GM18868 (cell line): ENCODE results near the gene ATP5PO.

Experiments
- ATAC-seq: cut with Tn5 transposase; IDR thresholded peaks from one replicate; pipeline ENCODE4 v1.9.1; 2021; ENCODE audit warnings: mild to moderate bottlenecking, moderate library complexity; ENCODE audit not compliant: unreplicated experiment

ATP5PO gene

DNA sequence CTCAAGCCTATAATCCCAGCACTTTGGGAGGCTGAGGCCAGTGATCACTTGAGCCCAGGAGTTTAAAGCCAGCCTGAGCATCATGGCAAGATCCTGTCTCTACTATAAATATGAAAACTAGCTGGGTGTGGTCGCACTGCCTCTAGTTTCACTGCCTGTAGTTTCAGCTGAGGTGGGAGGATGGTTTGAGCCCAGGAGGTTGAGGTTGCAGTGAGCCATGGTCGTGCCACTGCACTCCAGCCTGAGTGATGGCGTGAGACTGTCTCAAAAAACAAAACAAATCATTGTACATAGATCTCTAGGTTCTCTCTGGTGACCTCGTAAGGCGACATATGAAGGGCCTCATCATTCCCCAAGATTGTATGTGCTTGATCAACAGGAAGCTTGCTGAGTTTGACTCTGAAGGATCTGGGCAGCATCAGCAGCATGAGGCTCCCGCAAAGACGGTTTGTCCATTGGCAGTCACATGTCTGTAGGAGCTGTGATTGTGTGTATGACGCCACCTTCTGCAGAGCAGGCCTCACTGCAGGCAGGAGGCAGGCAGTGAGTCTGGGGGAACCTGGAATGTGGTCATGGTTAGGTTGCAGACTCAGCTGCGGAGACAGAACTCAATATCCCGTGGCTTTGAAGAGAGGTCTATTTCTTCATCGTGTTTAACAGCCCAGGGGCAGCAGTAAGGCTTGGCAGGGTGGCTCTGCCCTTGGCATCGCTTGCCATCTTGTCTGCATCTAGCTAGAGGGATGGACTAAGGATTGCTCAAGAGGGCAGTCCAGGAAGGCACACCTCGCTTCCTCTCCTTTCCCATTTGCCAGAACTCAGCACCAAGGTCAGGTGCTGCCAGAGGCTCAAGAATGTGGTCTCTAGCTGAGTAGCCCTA is 14.0 kb downstream of the ATP5PO start:
- ATAC-seq = no peak

DNA sequence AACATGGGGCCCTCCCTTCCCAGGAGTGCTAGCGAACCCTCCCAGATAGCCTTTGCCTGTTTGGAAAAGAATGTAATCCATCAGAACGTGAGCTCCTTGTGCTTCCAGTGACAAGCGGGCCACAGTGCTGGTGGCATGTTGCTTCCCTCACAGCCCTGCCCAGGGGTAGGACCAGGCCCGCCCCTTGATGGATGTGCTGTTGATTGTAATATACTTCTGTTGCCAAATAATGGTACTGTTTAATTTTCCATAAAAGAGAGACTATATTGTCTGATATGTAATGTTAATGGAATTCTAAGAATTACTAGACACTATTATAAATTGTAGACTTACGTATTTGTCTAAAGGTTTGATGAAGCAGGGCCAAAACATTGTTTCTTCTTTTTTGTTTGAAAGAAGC is 16.4 kb downstream of the ATP5PO start:
- ATAC-seq = no peak

GRCh38 chr21:33898586-33898985 is 17.0 kb downstream of the ATP5PO start:
- ATAC-seq = no peak

- no peak for ATAC-seq
Observed at GRCh38 chr21:33897739-33898138, 17.9 kb downstream of the ATP5PO start.

DNA sequence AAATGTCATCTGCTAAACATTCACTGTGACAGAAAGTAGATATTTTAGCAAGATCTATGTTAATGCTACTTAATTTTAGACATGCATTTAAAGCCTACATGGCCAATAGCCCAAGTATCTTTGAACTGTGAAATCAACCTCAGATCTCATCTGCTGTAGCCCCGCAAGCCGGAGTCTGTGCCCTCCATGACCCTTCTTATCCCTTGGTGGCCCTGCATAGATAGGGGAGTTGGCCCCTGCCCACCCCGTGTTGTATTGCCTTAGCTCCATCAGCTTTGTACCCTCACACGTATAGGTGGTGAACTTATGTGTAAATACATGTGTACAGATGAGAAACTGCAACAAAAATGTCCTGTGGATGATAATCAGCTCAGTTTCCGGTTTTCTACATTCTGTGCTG is 18.5 kb downstream of the ATP5PO start:
- ATAC-seq = no peak

- no peak for ATAC-seq
Observed at GRCh38 chr21:33896691-33897090, 18.9 kb downstream of the ATP5PO start.

DNA sequence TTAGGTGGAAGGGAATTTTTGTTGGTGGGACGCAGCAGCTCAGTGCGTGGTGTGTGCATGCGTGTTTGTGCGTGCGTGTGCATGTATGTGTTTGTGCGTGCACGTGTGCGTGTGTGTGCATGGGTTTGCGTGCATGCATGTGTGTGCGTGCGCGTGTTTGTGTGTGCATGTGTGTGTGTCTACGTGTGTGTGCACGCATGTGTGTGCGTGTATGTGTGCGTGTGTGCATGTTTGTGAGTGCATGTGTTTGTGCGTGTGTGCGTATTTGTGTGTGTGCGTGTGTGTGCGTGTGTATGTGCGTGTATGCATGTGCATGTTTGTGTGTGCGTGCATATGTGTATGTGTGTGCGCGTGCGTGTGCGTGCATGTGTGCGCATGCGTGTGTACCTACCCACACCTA is 20.2 kb downstream of the ATP5PO start:
- ATAC-seq = no peak

GRCh38 chr21:33894736-33895288 is 20.8 kb downstream of the ATP5PO start:
- peak; percentile 68 for ATAC-seq

GRCh38 chr21:33893917-33894316 is 21.7 kb downstream of the ATP5PO start:
- ATAC-seq = no peak

DNA sequence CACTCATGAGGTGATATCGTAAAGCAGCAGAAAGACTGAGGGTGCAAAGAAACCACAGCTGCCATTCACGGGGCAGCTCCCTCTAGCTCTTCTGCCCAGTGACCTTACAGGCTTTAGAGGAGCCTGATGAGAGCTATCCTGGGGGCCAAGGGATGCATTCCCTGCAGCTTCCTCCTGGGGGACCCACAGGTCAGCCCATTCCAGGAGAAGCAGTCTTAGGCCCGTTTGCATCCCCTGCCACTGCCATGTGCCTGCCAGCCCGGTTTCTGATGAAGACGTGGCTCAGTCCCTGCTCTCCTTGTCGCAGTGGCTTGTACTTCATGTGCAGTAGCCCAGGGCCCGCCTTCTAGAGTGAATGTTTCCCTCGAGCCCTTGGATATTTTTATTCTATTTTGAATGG is 22.8 kb downstream of the ATP5PO start:
- ATAC-seq = no peak

DNA sequence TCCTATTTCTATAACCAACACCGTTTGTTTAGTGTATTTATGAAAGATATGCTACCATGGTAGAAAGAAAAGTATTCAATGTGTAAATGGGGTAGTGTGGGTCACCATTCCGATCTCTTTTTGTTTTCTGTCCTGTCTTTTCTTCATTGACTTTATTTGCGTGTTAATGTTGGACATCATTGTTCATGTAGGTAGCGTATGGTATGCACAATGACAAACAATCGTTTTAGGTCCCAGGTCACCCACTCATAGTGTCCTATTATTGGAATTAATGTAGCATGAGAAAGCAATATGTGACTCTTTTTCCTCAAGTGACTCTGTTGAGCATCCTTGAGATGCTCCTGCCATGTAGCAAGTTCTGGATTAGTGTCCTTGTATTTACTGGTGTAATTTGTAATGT is 25.4 kb downstream of the ATP5PO start:
- ATAC-seq = no peak

DNA sequence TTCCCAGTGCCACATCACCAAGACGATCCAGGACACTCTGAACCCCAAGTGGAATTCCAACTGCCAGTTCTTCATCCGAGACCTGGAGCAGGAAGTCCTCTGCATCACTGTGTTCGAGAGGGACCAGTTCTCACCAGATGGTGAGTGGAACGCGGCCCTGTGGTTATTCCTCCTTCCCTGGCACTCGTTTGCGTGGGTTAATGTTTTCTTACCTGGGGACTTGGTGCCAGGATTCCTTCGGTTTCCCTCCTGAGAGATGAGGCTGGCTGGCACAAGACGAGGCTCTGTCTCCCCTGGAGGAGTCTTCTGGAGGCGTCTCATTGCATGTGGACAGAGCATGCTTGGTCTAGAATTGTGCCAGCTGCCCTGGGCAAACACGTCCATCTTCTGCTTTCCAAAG is 29.3 kb downstream of the ATP5PO start:
- no peak for ATAC-seq

DNA sequence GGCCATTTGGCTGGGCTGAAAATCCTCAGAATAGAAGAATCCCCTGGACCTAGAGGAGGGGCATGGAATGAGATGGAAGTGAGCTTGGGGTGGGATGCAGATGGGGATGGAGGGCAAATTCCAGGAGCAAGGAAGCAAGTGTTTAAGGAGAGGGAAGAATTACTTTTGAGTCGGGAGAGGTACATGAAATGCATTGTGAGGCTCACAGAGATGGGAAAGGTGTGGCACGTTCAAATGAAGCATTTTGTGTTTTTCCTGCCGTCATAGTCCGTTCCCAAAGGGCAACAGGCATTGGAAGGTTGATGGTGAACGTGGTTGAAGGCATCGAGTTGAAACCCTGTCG is 30.5 kb downstream of the ATP5PO start:
- ATAC-seq = no peak

DNA sequence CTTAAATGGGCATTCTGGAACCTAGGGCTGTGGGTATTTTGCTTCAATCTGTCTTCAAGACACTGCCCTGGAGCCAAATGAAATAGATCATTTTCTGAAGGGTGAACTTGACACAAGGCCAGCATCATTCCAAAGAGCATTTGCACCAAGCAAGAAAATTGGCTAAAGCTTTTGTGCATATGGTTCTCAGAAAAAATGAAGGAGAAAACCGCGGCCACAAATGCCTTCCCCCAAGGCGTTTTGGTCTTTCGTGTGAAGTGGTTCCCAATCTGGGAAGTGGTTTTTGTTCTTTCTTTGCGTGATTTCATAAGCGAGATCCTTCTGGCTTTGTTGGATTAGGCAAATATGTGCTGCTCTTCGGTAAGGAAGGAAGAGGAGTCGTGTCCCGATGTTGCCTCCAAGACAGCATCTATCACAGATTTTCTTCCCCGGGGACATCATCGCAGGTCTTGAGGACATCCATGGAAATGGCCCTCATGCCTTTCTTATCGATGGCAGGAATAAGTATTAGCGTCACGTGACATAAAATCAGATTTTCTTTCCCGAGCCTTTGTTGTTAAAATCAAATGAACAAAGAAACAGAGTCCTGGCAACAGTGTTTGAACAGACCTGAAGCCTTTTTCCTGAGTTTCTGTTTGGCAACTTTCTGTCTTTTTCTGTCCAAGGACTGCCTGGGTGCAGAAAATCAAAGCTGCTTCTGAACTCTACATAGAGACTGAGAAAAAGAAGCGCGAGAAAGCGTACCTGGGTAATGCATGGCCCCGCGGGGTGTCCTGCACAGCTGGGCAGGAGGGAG is 31.0 kb downstream of the ATP5PO start:
- no peak for ATAC-seq

DNA sequence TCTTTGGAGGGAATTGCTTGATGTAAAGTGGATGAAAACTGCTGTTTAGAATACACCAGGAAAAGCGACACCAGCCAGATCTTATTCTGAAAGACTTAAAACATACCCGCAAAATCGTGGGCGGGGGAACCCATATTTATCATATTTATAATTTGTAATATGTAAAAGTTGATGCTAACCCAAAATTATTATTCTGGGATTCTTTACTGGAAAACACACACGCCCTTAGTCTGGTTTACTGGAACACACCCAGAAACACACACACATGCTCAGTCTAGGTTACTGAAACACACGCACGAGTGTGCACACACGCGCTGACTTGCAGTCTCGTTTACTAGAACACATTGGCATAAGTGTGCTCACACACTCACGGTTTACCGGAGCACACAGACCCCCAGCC is 32.5 kb downstream of the ATP5PO start:
- no peak for ATAC-seq

DNA sequence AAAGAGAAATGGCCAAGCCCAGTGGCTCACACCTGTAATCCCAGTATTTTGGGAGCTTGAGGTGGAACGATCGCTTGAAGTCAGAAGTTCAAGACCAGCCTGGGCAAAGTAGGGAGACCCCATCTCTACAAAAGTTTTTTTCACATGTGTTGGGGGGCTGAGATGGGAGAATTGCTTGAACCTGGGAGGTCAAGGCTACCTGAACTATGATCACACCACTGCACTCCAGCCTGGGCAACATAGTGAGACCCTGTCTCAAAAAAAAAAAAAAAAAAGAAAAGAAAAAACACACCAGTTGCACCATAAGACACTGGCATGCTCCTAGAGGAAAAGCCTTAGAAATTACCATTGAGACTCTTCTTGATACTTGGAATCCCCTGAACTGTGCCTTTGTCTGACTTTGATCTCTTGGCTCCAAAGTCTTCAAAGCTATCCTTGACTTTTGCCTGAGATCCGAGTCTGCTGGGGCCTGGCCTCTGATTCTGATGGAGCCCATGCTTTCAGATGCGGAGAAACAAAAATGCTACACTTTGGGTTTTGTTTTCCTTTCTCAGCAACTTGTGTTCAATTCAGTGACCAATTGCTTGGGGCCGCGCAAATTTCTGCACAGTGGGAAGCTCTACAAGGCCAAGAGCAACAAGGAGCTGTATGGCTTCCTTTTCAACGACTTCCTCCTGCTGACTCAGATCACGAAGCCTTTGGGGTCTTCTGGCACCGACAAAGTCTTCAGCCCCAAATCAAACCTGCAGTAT is 33.7 kb downstream of the ATP5PO start:
- ATAC-seq = no peak

GRCh38 chr21:33880626-33881025 is 35.0 kb downstream of the ATP5PO start:
- no peak for ATAC-seq

DNA sequence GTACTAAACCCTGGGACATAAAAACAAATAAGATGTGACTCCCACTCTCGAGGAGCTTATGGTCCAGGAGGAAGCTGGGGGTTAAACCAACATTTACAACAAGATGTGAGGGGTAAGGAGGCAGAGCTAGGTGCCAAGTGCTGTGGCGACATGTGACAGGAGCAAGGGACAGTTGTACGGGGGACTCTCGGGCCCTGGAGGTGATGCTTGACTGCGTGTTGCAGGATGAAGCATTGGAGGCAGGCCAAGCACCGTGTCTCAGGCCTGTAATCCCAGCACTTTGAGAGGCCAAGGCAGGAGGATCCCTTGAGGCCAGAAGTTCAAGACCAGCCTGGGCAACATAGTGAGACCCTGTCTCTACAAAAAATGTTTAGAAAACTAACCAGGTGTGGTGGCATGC is 36.8 kb downstream of the ATP5PO start:
- no peak for ATAC-seq

GRCh38 chr21:33875026-33875695 is 40.4 kb downstream of the ATP5PO start:
- no peak for ATAC-seq

DNA sequence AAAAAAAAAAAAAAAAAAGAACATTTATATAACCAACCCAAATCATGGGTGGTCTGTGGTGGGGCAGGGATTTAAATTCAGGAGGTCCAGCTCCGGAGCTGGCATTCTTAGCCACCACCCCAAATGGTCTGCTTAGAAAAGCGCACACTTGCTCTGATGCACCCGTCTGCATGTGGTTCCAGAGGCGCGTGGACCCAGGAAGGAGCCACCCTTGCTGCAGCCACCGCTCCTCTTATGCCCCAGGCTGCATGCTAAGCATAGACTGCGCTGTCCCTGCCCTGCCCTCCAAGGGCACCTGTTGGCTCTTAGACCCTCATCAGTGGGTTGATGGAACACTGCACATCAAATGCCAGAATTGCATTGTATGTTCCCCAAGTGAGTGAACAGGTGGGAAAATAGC is 41.4 kb downstream of the ATP5PO start:
- ATAC-seq = no peak
